Kidney (tissue), 14 donors: ENCODE results near the gene MAD1L1. TPM values are rescaled to one million over a fixed set of nuclear protein-coding genes. Genes with fewer than 3 reads are reported as not detected.

Source experiments
- DNase-seq, 5 donors: peaks; one replicate each; pipeline ENCODE4 v3.0.0-alpha.2; 2013 to 2020
- FAIRE-seq: peaks from 2 replicates; lab custom pipeline; 2012; peaks lifted over from hg19 to GRCh38; lab: Jason Lieb, UNC
- H3K27ac ChIP-seq, 2 donors: one replicate each; pipeline ENCODE4 v1.7.0; 2013; ENCODE audit warnings: low read depth in 2 of 2, low read length in 2 of 2, inconsistent platforms in 1 of 2
- H3K27me3 ChIP-seq: one replicate; pipeline ENCODE4 v1.7.1; 2013; ENCODE audit warnings: low read length, inconsistent platforms; ENCODE audit not compliant: control insufficient read depth, insufficient read depth
- H3K36me3 ChIP-seq, 3 donors: one replicate each; pipeline versions ENCODE4 v1.7.0 to v1.7.1; 2013; ENCODE audit warnings: low read length in 3 of 3, control low read depth in 1 of 3, inconsistent platforms in 1 of 3; ENCODE audit not compliant: insufficient read depth in 3 of 3, control insufficient read depth in 2 of 3
- H3K4me1 ChIP-seq, 3 donors: one replicate each; pipeline versions ENCODE4 v1.7.0 to v1.7.1; 2013; ENCODE audit warnings: low read length in 3 of 3, inconsistent platforms in 1 of 3, low read depth in 1 of 3; ENCODE audit not compliant: control insufficient read depth in 2 of 3, insufficient read depth in 2 of 3
- H3K4me3 ChIP-seq, 3 donors: one replicate each; pipeline versions ENCODE4 v1.7.0 to v1.8.1; 2013; ENCODE audit warnings: low read length in 3 of 3, control low read depth in 1 of 3, inconsistent platforms in 1 of 3
- H3K9ac ChIP-seq, 3 donors: one replicate each; pipeline versions ENCODE4 v1.7.0 to v1.7.1; 2013; ENCODE audit warnings: low read length in 3 of 3, control low read depth in 1 of 3, inconsistent platforms in 1 of 3
- H3K9me3 ChIP-seq, 3 donors: one replicate each; pipeline versions ENCODE4 v1.7.0 to v1.7.1; 2013; ENCODE audit warnings: low read length in 3 of 3, control low read depth in 1 of 3, inconsistent platforms in 1 of 3; ENCODE audit not compliant: control insufficient read depth in 2 of 3, insufficient read depth in 1 of 3
- CTCF ChIP-seq: IDR thresholded peaks from 3 replicates; pipeline ENCODE4 v1.5.1; 2012; ENCODE audit warnings: mild to moderate bottlenecking, moderate library complexity, borderline replicate concordance; ENCODE audit not compliant: insufficient read depth; ENCODE audit errors: extremely low read depth
- intact Hi-C: fragments of 100-400 bp; cut with DNase I; formaldehyde crosslinking; loops from one replicate; pipeline ENCODE4 v1.11.1; 2022
- polyA plus RNA-seq: library from polyadenylated mRNA; stranded (reverse); fragments of 350-450 nt; fragmentation: Illumina TruSeq; extraction: RNeasy Lipid Tissue Mini Kit (QIAGEN cat#74804); gene quantifications from one replicate; pipeline ENCODE4 v1.2.3, GENCODE V29; 2014; ENCODE audit warnings: low read depth, low replicate concordance; ENCODE audit not compliant: insufficient read depth
- total RNA-seq: library from RNA; stranded (reverse); fragmentation: NEBNext Ultra II Directional; extraction: Animal tissue kit (Norgen Biotek cat#: 25700); gene quantifications from one replicate; pipeline ENCODE4 v1.2.1, GENCODE V29; 2021
- donor health status: control.
- donor health status: control.
- donor health status: control.
- donor health status: control.
- donor health status: control.
- donor health status: DM: yes; HTN: yes; CAD: no.
- donor health status: Normal renal cell carcinoma (clear cell type).

Gene MAD1L1
- total and polyA plus RNA-seq, 2 donors from 2014 or later: 33.2 to 45.2 TPM

- DNase-seq: no peak
- H3K9ac ChIP-seq: no peak overlapping the region
- intact Hi-C loops: no loop called here
- peaks cover 4 to 25% (median 11%) of the 10 kb centered on the region in 3 donors for H3K36me3 ChIP-seq
- H3K4me3 ChIP-seq: no peak overlapping the region
- no peaks in the 10 kb centered on the region for H3K27me3 ChIP-seq
- H3K4me1 ChIP-seq: no peaks in the 10 kb centered on the region
- no peak for TF ChIP-seq CTCF
- no peak overlapping the region for H3K27ac ChIP-seq
- no peak for FAIRE-seq
- no peaks in the 10 kb centered on the region for H3K9me3 ChIP-seq
These were observed 15.5 kb downstream of the MAD1L1 start for GRCh38 chr7:2217206-2217605.

GRCh38 chr7:2215851-2216250, 16.9 kb downstream of the MAD1L1 start:
- Histone ChIP-seq H3K9me3 (no peaks in the 10 kb centered on the region), H3K36me3 (peaks cover 2 to 25% (median 11%) of the 10 kb centered on the region in 3 donors), H3K27me3 (no peaks in the 10 kb centered on the region), H3K4me1 (no peaks in the 10 kb centered on the region), H3K4me3 (no peak overlapping the region), H3K9ac (no peak overlapping the region), H3K27ac (no peak overlapping the region)
- no peak for DNase-seq
- no peak for TF ChIP-seq CTCF
- FAIRE-seq: no peak
- intact Hi-C loops: no loop called here

DNA sequence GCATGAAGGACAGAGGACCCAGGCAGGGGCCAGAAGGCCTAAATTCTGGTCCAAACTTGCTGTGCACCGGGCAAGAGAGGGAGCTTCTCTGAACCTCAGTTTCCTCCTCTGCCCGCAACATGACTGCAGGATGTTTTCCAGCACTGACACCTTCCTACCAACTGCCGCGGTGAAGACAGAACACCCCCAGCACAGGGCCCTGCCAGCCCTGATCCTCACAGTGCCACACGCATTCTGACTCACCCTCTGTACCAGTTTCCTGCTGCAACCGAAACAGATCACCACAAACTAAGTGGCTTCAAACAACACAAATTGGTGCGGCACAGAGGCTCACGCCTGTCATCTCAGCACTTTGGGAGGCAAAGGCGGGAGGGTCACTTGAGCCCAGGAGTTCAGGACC, 18.1 kb downstream of the MAD1L1 start:
- no peak for TF ChIP-seq CTCF
- Histone ChIP-seq H3K4me3 (no peak overlapping the region), H3K4me1 (no peaks in the 10 kb centered on the region), H3K9ac (no peak overlapping the region), H3K36me3 (peaks cover 2 to 25% (median 11%) of the 10 kb centered on the region in 3 donors), H3K27me3 (no peaks in the 10 kb centered on the region), H3K9me3 (no peaks in the 10 kb centered on the region), H3K27ac (no peak overlapping the region)
- intact Hi-C loops: no loop called here
- DNase-seq: no peak
- FAIRE-seq: no peak
